ENCODE data around the gene EXT2.
A peak's percentile ranks its signal among the peaks of the same experiment; 100 is the strongest.

Gene EXT2

DNA sequence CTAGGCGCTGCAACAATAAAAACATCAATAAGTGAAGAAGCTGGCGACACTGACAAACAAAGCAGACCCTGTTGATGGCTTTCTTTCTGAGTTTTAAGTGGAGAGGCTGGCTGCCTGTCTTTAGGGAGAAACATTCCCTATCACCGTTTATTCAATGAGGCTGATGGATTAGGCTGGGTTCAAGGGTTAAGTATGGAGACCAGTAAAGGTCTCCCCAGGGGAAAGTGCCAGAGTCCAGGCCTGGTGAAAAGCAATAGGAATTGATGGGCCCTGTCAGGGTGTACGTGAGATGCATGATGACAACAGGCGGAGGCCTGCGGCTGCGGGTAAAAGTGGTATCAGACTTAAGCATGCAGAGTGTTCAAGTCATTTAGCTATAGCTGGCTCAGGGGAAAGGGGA is 111.8 kb downstream of the EXT2 start:
- ChIA-PET CTCF (interaction anchor here (0.6 kb wide), 1 partner anchor 83 kb away, joined by 3 read pairs; no protein-coding TSS in a partner anchor), POLR2A (no interaction called here)
- DNase-seq (ENCODE audit: extremely low spot score), result no peak
- TF ChIP-seq, protein P1, sequence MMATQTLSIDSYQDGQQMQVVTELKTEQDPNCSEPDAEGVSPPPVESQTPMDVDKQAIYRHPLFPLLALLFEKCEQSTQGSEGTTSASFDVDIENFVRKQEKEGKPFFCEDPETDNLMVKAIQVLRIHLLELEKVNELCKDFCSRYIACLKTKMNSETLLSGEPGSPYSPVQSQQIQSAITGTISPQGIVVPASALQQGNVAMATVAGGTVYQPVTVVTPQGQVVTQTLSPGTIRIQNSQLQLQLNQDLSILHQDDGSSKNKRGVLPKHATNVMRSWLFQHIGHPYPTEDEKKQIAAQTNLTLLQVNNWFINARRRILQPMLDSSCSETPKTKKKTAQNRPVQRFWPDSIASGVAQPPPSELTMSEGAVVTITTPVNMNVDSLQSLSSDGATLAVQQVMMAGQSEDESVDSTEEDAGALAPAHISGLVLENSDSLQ (IDR thresholded peaks at IDR 0.05), result peak; percentile 54; the same call in 1 of the 2 replicates
- TF ChIP-seq SP1 (IDR thresholded peaks at IDR 0.05), result no peak

DNA sequence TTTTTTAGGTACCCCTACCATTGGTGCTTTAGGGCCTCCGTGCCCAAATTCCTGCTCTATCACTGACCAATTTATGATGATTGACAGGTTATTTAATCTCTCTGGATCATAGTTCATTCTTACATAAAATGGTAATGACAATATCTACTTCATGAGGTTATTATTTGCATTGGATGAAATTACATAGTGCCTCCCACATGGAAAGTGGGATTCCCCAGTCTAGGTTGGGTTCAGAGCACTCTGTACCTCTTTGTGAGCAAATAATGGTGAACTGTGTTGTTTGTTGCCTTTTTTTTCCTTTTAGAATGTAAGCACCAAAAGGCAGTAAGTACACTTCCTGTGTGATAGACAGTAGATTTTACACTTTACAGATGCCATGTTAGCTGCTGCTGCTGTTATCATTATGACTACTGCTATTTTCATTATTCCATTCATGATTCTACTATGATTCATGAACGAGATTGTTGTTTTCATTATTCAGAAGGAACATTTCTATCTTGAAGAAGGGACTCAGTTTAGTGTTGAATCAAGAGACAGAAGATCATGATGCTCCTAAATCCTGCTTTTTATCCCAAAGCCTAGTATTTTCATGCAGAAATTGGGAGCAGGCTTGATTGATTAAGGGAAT is 113.6 kb downstream of the EXT2 start:
- POLR2A ChIA-PET, result no interaction called here
- CTCF ChIA-PET, result no interaction called here
- no peak for DNase-seq (ENCODE audit: extremely low spot score)
- no peak for TF ChIP-seq BHLHE40 (IDR thresholded peaks at IDR 0.05; ENCODE audit: borderline replicate concordance)
- TF ChIP-seq, protein P1 (IDR thresholded peaks at IDR 0.05), result peak; percentile 43

DNA sequence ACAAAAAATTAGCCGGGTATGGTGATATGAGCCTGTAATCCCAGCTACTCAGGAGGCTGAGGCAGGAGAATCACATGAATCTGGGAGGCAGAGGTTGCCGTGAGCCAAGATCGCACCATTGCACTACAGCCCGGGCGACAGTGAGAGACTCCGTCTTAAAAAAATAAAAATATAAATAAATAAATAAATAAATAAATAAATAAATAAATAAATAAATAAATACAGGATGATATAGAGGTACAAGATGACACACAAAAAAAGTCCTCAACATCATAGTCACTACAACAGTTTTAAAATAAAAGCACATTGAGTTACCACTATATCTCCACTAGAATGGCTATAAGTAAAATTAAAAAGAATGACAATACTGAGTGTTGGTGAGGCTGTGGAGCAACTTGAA is 116.7 kb downstream of the EXT2 start:
- TF ChIP-seq, protein P1 (IDR thresholded peaks at IDR 0.05), result no peak
- TF ChIP-seq ELF4 (IDR thresholded peaks at IDR 0.05) (no peak), FOXK2 (IDR thresholded peaks at IDR 0.05) (no peak), ARNT (IDR thresholded peaks at IDR 0.05) (no peak), FOXM1 (IDR thresholded peaks at IDR 0.05; ENCODE audit: borderline replicate concordance) (no peak), CTBP1 (IDR thresholded peaks at IDR 0.05; ENCODE audit: borderline replicate concordance) (no peak), SUZ12 (IDR thresholded peaks at IDR 0.05) (no peak), ZNF384 (IDR thresholded peaks at IDR 0.05) (no peak)
- POLR2A ChIA-PET, result no interaction called here
- DNase-seq (ENCODE audit: extremely low spot score), result no peak
- CTCF ChIA-PET, result no interaction called here

DNA sequence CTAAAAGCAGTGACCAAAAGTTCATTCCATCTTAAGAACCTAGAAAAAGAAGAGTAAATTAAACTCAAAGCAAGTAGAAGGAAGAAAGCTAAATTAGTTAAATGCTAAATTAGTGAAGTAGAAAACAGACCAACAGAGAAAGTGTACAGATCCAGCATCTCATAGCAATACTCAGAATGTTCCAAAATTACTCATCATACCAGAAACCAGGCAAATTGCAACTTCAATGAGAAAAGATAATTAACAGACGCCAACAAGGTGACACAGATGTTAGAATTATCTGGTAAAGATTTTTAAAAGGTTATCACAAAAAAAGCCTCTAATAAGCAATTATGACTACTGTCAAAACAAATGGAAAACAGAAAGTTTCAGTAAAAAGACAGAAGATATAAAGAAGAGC is 117.7 kb downstream of the EXT2 start:
- ChIA-PET POLR2A (no interaction called here), CTCF (no interaction called here)
- no peak for TF ChIP-seq BHLHE40 (IDR thresholded peaks at IDR 0.05; ENCODE audit: borderline replicate concordance)
- no peak for TF ChIP-seq NFRKB (IDR thresholded peaks at IDR 0.05)
- no peak for TF ChIP-seq CTBP1 (IDR thresholded peaks at IDR 0.05; ENCODE audit: borderline replicate concordance)
- no peak for TF ChIP-seq HDGF (IDR thresholded peaks at IDR 0.05; ENCODE audit: borderline replicate concordance)
- no peak for TF ChIP-seq SUZ12 (IDR thresholded peaks at IDR 0.05)
- TF ChIP-seq TARDBP (IDR thresholded peaks at IDR 0.05), result no peak
- TF ChIP-seq FOXA1 (IDR thresholded peaks at IDR 0.05), result no peak
- no peak for TF ChIP-seq SP1 (IDR thresholded peaks at IDR 0.05)
- no peak for TF ChIP-seq ZNF384 (IDR thresholded peaks at IDR 0.05)
- no peak for TF ChIP-seq ARNT (IDR thresholded peaks at IDR 0.05)
- TF ChIP-seq L3MBTL2 (conservative IDR thresholded peaks at IDR 0.05), result no peak
- TF ChIP-seq FOXM1 (IDR thresholded peaks at IDR 0.05; ENCODE audit: borderline replicate concordance), result no peak
- no peak for TF ChIP-seq FOXK2 (IDR thresholded peaks at IDR 0.05)
- no peak for TF ChIP-seq LEF1 (IDR thresholded peaks at IDR 0.05; ENCODE audit: borderline replicate concordance)
- TF ChIP-seq ELF4 (IDR thresholded peaks at IDR 0.05), result no peak
- TF ChIP-seq, protein P1 (IDR thresholded peaks at IDR 0.05), result no peak
- no peak for DNase-seq (ENCODE audit: extremely low spot score)

DNA sequence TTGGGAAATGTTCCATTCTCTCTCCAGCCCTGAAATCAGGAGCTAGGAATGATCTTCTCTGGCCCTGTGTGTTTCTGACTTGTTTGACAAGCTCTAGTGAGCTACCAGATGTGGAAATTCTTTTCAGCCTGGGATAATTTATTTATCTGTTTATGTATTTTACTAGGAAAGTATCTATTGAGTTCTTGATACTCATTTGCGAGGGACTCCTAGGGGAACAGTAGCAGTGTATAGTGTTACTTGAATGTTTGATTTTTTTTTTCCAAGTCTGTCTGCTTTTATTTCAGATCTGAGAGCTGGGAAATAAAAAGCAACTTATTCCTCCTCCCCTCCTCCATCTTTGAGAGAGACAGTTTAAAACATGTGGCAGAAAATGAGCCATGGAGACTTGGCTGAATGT is 122.0 kb downstream of the EXT2 start:
- POLR2A ChIA-PET, result no interaction called here
- no peak for DNase-seq (ENCODE audit: extremely low spot score)
- TF ChIP-seq CTBP1 (IDR thresholded peaks at IDR 0.05; ENCODE audit: borderline replicate concordance) (no peak), ELF4 (IDR thresholded peaks at IDR 0.05) (no peak), FOXK2 (IDR thresholded peaks at IDR 0.05) (no peak), SUZ12 (IDR thresholded peaks at IDR 0.05) (no peak), TARDBP (IDR thresholded peaks at IDR 0.05) (no peak), ZNF384 (IDR thresholded peaks at IDR 0.05) (no peak), FOXM1 (IDR thresholded peaks at IDR 0.05; ENCODE audit: borderline replicate concordance) (no peak), SP1 (IDR thresholded peaks at IDR 0.05) (no peak), LEF1 (IDR thresholded peaks at IDR 0.05; ENCODE audit: borderline replicate concordance) (no peak), FOXA1 (IDR thresholded peaks at IDR 0.05) (no peak), ARNT (IDR thresholded peaks at IDR 0.05) (no peak), L3MBTL2 (conservative IDR thresholded peaks at IDR 0.05) (no peak), BHLHE40 (IDR thresholded peaks at IDR 0.05; ENCODE audit: borderline replicate concordance) (no peak), NFRKB (IDR thresholded peaks at IDR 0.05) (no peak), HDGF (IDR thresholded peaks at IDR 0.05; ENCODE audit: borderline replicate concordance) (no peak)
- TF ChIP-seq, protein P1 (IDR thresholded peaks at IDR 0.05), result no peak
- CTCF ChIA-PET, result interaction anchor here (0.6 kb wide), 1 partner anchor 37 kb away, joined by 3 read pairs; no protein-coding TSS in a partner anchor

Measured in HEK293T (cell line).